HG03558 (cell line): Measurements from ENCODE around the gene STIM2.
"Not testable (repeated sequence)": the region's sequence is repeated elsewhere in the genome, so short reads cannot be mapped to it uniquely, and the experiment has no call there.

Experiments
- ATAC-seq: cut with Tn5 transposase; IDR thresholded peaks from one replicate; pipeline ENCODE4 v1.9.1; 2021; ENCODE audit warnings: moderate number of reproducible peaks; ENCODE audit not compliant: unreplicated experiment; ENCODE audit errors: extremely low read depth

STIM2 gene

GRCh38 chr4:26947318-26947717 lies 86.7 kb downstream of the STIM2 start:
- no peak for ATAC-seq

GRCh38 chr4:26950446-26950845 lies 89.8 kb downstream of the STIM2 start:
- no peak for ATAC-seq

GRCh38 chr4:26952891-26953290 lies 92.2 kb downstream of the STIM2 start:
- no peak for ATAC-seq

GRCh38 chr4:26953366-26953765 lies 92.7 kb downstream of the STIM2 start:
- ATAC-seq = no peak

- ATAC-seq = no peak
Observed at GRCh38 chr4:26953770-26954423, 93.3 kb downstream of the STIM2 start.

- ATAC-seq = no peak
Observed at GRCh38 chr4:26955241-26955640, 94.6 kb downstream of the STIM2 start.

- no peak for ATAC-seq
Observed at GRCh38 chr4:26958925-26959653, 98.4 kb downstream of the STIM2 start.

GRCh38 chr4:26959654-26960047 lies 99.0 kb downstream of the STIM2 start:
- no peak for ATAC-seq

GRCh38 chr4:26962720-26963119 lies 102.1 kb downstream of the STIM2 start:
- ATAC-seq = no peak

GRCh38 chr4:26964512-26964911 lies 103.9 kb downstream of the STIM2 start:
- no peak for ATAC-seq

GRCh38 chr4:26964994-26965393 lies 104.4 kb downstream of the STIM2 start:
- ATAC-seq = no peak

GRCh38 chr4:26975464-26976181 lies 115.0 kb downstream of the STIM2 start:
- ATAC-seq = not testable (repeated sequence)

- no peak for ATAC-seq
Observed at GRCh38 chr4:26978387-26979053, 117.9 kb downstream of the STIM2 start.

- ATAC-seq = no peak
Observed at GRCh38 chr4:26984896-26985295, 124.3 kb downstream of the STIM2 start.

- ATAC-seq = no peak
Observed at GRCh38 chr4:26985873-26986272, 125.2 kb downstream of the STIM2 start.

GRCh38 chr4:26987191-26987590 lies 126.5 kb downstream of the STIM2 start:
- ATAC-seq = no peak

GRCh38 chr4:26991057-26991456 lies 130.4 kb downstream of the STIM2 start:
- no peak for ATAC-seq

- peak; percentile 84 for ATAC-seq
Observed at GRCh38 chr4:26992657-26993361, 132.2 kb downstream of the STIM2 start.

GRCh38 chr4:26993539-26993938 lies 132.9 kb downstream of the STIM2 start:
- no peak for ATAC-seq

- ATAC-seq = no peak
Observed at GRCh38 chr4:26993967-26994366, 133.3 kb downstream of the STIM2 start.
